HG03469 (cell line): ENCODE results near the gene FASTKD3.

Source experiments
- ATAC-seq: cut with Tn5 transposase; IDR thresholded peaks from one replicate; pipeline ENCODE4 v1.9.1; 2021; ENCODE audit warnings: mild to moderate bottlenecking, moderate library complexity, moderate number of reproducible peaks; ENCODE audit not compliant: unreplicated experiment

FASTKD3 gene

DNA sequence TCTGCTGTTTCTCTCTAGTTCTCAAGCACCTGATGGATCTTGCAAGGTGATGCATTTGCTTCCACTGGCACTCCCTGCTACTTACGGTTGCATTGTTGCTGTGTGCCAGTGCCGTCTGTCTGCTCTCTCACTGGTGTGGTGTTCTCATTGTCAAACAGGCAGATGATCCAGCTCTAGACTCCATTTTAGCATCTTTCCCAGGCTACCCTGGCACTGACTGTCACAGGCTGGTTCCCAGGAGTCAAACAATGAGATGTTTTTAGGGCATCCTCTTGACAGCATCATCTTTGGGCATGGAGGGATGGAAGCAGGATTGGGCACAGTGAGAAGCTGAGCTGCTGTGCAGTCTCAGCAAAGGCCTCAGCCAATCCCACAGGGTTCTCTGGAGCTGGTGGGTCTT is 13.0 kb upstream of the FASTKD3 start:
- ATAC-seq = no peak

DNA sequence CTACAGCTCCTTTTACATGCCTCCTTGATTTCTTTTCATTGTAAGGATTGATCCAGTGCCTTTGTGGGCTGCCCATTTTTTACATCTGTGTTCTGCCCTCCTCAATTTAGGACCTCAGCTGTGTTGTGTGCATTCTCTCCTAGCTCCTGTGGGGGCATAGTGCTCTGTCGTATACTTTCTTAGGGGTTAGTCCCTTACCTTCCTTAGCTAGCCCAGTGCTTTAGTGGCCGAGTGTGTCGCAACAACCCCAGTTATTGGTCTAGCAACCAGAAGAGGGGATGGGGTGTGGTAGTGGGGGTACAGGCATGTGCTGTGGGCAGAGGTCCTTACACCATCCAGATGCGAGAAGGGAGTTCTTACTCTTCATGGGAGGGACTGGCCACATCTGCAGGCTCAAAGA is 12.3 kb upstream of the FASTKD3 start:
- no peak for ATAC-seq

DNA sequence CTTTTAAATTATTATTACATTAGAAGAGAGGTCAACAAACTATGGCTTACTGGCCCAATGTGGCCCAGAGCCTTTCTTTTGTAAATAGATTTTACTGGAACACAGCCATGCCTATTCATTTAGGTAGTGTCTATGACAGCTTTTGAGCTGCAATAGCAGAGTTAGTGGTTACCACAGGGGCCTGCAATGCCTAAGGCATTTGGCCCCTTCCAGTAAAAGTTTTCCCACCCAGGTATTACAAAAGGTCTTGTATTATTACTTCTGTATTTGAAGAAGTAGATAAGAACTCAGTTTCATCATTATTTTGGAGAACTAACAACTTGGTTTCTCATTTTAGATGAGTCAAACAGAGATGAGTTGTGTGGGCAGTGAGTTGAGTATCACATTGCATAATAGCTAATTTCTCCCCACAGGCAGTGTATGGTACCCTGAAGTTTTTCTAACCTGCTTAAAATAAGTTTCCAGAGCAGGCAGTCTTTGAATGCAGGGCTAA is 9.6 kb upstream of the FASTKD3 start:
- ATAC-seq = peak; percentile 98

DNA sequence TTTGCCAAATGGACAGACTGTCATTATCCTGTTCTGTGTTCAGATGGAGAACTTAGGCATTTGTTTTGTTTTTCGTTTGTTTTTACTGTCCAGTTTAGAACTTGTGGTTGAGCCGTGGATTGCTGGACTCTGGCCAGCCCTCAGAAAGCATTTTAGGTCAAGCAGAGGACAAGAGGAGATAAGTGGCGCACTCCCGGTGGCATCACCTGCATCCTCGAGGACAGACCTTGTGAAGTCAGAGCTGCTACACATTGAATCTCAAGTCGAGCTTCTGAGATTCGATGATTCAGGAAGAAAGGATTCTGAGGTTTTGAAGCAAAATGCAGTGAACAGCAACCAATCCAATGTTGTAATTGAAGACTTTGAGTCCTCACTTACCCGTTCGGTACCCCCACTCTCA is 9.0 kb upstream of the FASTKD3 start:
- ATAC-seq = no peak

DNA sequence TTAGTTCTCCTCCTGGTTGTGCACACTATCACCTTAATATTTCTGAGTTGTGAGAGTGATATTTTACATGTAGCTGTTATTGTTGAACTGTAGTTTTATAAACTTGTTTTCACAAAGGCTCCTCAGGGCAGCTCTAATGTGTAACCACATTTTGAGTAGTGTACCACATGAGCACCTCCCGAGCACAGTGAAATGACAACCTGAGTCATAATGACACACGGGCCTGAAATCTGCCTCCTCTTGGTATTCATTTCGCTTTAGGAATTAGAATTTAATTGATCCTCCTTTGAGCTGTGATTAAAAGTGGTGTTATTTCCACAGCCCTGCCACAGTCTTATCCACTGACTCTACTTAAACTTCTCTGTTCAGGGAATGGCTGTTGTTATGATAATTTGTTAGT is 8.0 kb upstream of the FASTKD3 start:
- peak; percentile 30 for ATAC-seq

DNA sequence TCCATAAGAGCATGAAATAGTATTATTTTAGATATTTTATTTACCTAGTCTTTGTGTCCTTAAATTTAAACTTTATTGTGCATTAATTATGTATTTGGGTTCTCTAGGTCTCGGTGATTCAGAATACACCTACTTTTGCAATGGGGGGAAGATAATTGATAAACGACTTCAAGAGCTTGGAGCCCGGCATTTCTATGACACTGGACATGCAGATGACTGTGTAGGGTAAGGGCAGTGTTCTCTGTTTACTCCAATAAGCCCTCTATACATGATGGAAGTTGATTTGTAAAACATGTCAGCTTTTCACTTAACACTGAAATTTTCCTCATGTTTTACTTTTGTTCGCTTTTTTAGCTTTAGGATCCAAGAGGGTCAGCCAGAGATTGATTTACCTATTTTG is 6.3 kb upstream of the FASTKD3 start:
- no peak for ATAC-seq

DNA sequence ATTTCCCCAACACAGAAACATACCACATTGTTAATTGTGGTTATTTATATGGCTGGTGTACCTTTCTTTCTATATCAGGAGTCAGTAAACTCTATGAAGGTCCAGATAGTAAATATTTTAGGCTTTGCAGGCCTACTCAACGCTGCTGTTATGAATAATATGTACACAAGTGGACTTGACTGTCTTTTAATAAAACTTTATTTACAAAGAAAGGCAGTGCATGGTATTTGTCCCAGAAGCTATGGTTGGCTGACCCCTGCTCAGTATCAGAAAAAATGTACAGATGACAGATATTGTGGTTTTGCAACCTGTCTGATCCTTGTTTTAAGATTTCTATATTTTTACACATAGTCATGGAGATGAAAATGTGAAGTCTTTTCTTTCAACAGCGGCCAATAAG is 5.8 kb upstream of the FASTKD3 start:
- no peak for ATAC-seq

DNA sequence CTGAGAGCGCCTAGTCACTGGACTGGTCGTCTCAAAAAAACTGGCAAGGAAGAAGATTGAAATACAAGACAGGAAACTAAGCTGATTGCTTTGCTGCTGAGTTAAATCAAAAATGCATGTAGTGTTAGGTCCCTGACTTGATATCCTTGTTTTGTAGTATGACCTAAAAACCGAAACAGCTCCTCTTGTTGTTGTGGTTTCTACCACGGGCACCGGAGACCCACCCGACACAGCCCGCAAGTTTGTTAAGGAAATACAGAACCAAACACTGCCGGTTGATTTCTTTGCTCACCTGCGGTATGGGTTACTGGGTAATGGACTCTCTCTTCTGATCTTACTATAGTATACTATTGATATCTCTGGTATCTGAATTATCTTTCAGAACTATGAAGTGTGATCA is 4.4 kb upstream of the FASTKD3 start:
- no peak for ATAC-seq

DNA sequence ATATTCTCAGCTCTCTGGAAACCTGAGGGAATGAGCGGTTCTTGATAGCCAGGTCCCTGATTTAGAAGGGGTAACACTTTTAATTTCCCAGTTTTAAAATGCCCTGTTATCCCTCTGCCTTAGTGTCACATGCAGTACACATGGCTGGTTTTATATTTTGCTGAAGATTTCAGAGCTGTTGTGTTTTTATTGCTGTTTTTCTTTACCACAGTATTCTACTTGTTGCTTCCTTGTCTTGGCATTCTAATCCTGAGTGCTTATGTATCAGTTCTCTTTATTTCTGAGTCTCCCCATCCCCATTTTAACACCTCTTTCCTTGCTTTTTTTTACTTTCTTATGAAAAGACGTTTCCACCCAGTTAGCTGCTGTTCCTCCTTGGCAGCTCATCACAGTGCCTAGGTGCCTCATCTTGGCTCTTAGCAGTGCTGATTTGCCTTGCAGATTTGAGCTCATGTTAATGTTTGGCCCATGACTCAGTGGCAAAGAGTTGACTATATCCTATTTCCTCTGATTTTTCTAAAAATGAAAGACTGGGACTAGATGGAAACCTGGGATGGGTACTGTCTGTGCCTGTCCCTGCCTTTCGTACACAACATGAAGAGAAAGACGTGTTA is 3.8 kb upstream of the FASTKD3 start:
- no peak for ATAC-seq

DNA sequence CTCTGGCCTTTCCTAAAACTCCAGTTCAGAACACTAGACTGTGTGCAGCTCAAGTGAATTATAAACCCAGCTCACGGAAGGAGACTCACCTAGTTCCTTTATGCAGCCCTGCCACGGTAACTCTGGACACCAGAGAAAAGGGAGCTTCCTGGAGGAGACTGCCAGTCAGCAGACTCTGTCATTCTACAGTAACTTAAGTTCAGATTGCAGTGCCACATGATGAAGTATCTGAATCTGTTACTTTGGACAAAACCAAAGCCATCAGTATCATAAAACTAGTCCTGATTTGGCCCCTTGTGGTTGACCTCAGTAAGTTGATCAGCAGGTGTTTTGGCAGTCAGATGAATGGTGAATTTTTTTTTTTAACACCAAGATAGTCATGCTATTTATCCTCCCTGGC is 2.8 kb upstream of the FASTKD3 start:
- ATAC-seq = peak; percentile 20

DNA sequence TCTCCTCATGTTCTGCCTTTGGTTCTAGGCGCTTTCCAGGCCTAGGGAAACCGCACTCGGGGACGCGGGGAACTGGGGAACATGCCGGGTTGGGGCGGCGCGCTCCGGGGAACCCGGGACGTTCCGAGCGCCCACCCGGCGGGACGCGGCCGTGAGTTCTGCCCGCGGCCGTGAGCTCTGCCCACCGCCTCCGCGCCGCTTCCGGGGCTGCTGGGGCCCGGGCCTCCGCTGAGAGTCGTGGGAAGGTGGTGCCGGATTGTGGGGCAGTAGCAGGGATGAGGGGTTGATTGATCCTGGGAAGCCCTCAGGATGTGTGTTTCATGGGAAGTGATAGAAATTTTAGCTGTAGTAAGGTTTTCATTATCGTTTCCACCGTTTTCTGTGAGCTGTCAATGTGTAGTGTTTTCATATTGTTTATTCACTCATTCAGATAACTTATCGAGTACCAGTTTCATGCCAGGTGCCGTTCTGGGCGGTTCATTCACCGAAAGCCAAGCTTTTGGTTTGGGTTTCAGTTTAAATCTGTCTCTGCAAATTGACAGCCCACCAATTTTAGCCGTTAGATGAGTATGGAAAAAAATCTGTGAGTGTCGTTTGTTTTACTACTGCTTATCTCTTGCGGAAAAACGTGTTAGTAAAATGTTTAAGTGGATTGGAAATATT is 774 bp upstream of the FASTKD3 start:
- ATAC-seq = peak; percentile 4

DNA sequence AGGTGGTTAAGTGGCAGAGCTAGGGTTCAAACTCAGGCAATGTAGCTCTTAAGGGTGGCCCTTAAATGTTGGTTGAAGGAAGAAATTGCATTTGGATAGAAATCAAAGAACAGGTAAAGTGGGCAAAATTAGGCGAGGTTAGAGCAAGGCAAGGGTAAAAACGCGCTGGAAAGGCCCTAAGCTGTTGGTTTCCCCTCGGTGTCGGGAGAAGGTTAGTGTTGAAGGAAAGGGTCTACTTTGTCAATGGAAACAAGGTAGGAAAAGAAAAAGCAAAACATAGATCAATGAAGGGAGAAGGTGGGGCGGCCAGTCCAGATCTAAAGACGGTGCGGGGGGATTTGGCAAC is 431 bp downstream of the FASTKD3 start:
- no peak for ATAC-seq

DNA sequence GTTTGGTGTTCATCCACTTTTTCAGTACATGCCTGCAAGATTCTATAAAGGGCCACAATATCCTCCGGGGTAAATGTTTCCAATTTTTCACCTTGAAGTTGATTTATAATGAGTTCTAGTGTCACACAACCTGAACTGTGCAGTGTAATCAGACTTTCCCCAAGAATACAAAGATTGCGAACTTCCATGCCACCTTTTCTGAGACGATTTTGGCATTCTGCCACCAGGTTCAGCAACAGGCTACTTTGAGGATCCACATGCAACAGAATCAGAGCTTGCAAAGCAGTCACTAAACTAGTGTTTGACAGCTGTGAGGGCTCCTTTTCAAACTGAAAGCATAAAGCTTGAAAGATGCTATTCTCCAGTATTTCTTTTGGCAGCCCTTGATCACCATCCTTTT is 1.6 kb downstream of the FASTKD3 start:
- no peak for ATAC-seq

DNA sequence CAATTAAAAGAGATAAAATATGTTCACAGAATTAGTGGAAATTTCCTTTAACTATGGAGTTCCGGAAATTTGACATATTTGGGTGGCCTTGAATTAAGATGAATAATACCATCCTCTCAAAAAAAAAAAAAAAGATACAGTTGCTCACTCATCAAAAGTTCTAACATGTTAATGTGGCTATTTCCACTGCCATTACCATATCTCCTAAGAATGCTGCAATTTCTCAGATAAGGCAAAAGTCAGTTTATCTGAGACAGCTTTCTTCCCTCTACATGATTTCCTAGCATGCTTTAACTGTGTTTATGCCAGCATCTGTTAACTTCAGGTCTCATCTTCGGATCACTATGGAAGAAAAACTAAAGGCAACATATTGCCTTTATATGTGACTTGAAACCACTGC is 2.6 kb downstream of the FASTKD3 start:
- no peak for ATAC-seq

DNA sequence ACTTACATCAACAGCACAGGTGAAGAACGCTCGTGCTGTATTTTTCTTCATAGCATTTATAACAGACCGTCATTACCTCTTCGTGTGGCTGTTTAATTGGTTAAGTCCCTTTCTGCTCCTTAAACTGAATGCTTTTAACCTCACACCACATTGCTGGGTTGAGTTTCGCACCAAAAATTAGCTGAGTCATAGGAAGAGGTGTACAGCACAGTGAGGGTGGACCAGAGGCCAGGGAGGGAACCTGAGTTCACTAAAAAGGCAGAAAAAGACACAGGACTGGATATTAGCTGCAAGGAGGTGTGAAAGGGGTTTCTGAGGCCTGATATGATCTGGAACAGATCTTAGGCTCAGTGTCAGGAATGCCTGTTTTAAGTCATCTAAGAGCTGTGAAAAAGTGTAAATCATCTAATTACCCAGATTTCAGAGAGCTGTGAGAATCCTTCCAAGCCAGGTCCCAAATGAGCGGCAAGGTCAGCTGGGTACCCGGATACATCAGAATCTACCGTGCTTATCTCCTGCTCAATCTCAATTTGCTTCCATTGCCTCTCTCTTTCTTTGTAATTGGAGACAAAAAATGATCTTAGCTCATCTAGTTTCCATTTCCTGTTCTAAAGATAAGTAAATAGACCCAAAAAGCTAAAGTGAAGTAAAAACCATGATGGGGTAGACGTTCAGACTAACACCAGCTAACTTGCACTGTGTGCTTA is 10.8 kb downstream of the FASTKD3 start:
- no peak for ATAC-seq

DNA sequence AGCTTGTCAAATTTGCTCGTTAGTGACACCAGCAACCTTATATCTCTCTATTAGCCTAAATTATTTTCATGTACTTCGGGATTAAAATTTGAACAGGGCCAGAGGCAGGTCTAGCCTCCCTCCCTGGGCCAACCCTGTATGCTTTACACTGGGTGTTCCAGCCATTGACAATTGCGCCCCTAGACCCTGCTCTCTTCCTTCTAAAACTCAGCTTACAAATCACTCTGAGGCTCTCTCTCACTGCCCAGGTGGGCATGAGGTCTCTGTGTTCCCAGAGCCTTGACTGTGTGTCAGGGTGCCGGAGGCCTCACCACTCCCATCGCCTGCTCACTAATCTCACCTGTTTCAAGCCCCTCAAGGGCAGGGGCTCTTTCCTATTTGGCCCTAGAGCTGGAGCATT is 11.5 kb downstream of the FASTKD3 start:
- ATAC-seq = no peak

DNA sequence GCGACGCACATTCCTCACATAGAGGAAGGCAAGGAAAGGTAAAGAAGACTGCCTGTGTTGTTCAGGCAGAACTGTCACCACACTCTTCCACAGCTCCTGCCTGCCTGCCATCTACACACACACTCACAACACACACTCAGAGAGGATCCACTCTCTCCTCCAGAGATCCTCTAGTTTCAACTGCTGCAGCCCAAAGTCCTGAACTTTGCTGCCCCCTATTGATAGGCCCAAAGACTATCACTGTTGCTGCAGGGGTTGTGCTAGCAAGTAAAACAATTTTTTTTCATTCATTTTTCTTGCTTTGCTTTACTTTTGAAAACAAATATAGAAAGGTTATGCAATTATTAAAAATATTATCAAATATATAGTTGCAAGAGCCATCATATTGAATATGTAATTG is 12.0 kb downstream of the FASTKD3 start:
- ATAC-seq = no peak

DNA sequence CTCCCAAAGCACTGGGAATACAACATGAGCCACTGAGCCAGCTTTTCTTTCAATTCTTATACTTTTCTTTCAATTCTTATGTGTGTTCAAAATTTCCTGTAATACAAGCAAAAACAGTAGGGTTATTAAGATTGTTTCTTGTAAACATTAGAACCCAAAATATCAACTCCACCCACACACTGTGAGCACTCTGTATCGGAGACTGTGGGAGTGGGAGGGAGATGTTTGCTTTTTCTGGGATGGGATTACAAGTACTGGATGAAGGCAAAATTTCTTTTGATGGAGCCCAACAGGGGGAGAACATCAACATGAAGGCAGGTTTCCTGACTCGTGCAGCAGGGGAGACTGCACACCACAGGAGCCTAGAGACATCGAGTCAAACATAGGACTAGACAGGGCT is 13.2 kb downstream of the FASTKD3 start:
- no peak for ATAC-seq

DNA sequence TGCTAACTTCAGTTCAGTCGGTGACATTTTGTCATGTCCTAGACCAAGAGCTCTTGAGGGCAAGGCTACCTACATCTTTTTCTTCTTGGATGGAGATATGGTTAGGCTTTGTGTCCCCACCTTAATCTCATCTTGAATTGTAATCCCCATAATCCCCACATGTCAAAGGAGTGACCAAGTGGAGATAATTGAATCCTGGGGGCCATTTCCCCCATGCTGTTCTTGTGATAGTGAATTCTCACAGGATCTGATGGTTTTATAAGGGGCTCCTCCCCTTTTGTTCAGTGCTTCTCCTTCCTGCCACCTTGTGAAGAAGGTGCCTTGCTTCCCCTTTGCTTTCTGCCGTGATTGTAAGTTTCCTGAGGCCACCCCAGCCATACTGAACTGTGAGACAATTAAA is 15.8 kb downstream of the FASTKD3 start:
- ATAC-seq = no peak

DNA sequence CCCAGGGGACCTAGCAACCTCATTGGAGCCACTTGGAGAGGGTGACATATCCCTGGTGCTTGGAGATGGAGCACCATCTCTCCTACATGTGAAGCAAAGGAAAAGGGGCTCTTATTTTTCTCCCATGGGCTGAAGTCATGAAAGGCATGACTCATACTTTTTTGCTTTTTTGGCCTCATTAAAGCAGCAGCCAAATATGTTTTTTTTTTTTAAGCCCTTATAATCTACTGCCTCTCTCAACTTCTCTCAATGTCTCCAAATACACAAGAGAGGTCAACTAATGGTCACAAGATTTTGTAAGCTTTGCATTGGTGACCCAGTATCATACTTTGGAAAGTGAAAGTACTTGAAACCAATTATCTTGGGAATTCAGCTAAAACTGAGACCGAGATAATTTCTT is 16.3 kb downstream of the FASTKD3 start:
- ATAC-seq = no peak

DNA sequence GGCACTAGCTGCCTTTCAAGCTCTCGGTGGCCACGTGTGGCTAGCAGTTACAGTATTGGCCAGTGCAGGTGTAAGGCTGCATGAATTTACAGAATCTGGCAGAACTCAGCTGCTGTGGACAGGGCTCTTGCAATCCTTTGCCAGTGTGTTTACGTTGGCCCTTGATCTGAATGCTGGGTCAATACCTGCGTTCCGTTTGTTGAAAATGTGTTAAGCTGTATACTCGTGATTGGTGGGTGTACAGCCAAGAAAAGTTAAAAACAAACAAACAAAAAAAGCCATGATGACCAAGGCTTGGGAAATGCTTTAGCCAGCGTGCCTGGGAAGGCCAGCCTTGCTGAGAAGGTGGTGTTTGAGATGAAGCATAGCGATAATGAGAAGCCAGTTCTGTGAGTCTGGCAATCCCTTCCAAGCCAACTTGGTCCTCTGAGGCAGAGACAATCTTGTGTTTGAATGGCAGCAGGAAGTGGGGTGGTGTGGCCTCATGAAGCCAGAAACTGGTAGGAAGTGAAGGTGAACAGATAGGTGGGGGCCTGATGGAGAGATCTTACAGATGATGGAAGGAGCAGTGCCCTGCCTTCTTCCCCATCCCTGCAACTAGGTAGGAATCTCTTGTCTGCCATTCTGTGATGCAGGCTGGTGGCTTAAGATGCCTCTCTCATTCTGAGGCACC is 17.1 kb downstream of the FASTKD3 start:
- no peak for ATAC-seq

DNA sequence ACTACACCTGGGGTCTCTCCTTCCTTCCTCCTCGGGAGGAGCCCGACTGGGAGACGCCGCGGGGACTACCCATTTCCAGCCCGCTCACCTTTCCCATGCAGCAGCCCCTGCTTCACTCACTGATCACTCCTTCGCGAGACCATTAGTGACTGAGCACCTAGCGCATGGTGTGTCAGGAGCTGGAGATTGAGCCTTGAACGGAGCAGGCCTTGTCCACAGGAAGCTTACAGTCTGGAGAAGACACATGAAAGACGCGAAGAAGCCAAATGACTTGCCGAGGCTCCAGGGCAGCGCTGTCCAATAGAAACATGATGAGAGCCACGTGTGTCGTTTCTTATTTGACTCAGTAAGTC is 17.6 kb downstream of the FASTKD3 start:
- ATAC-seq = no peak
